Measurements from ENCODE around the gene LRSAM1.

Gene LRSAM1

GRCh38 chr9:127537792-127538191 is 86.5 kb downstream of the LRSAM1 start:
- DNase-seq: no peak

DNA sequence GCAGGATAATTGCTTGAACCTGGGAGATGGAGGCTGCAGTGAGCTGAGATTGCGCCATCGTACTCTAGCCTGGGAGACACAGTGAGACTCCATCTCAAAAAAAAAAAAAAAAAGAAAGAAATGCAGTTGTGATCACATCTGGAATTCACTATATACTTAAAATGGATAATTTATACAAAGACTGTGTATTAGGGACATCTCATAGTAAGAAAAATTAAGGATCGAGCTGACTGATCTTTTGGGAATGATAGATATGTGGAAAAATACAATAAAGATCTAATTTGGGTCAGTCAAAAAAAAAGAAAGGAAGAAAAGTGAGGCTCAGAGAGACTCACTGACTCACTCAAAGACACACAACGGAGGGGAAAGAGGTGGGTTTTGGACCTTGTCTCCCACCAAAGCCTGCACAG is 87.5 kb downstream of the LRSAM1 start:
- DNase-seq: no peak

DNA sequence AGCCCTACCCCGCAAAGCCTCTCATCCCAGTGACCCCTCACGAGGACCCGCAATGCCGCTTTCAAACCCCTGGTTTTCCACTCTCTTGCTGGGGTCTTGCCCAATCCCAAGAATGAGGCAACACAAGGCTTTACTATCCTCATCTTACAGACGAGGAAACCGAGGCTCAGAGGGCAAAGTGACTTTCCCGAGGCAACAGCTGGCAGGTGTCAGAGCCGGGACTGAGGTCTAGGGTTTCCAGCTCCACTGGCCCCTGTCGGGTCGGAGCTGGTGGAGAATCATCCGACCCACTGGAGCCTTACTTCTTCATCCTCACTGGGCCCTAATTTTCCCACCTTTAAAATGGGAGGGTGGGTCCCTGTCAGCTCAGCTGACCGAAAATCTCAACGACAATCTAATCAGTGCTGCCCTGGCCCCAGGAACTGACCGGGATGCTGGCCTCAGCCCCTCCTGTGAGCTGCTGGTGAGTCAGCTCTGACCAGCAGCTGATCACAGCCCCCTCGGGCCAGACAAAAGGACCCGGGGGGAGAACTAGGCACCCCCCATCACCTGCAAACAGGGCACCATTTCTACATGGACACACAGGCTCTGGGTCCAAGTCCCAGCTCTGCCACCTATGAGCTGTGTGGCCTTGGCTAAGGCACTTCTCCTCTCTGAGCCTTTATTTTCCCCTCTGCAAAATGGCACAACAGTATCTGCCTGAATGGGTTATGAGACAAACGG is 88.1 kb downstream of the LRSAM1 start:
- DNase-seq: no peak

DNA sequence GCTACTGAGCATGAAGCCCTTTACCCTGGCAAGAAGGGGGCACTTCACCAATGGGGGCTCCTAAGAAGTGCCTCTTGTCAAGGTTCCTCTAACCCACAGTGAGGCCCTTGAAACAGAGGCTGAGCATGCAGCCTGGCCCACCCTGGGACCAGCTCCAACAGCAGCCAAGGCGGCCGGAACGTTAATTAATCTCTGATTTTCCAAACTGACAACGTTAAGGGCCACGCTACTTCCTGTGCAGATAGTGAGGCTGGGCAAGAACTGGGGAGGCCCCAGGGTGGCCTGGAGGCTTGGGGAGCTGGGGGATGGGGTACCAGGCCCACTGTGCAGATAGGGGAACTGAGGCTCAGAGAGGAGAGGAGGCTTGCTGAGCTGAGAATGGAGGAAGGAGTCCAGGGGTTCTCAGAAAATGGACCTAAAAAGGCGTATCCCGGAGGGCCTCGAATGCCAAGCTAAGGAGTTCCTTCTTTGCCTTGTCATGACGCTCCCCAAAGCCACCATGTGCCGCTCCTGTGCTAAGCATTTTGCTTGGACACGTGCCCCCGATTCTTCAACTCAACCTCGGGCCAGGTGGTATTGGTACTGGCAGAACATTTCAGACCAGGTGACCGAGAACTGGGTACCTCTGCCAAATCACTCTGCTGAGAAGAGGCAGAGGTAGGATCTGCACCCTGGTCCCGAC is 88.8 kb downstream of the LRSAM1 start:
- DNase-seq: no peak

- no peak for DNase-seq
These were observed 89.3 kb downstream of the LRSAM1 start for GRCh38 chr9:127540664-127541041.

GRCh38 chr9:127541176-127541575 is 89.9 kb downstream of the LRSAM1 start:
- no peak for DNase-seq

- no peak for DNase-seq
These were observed 90.6 kb downstream of the LRSAM1 start for GRCh38 chr9:127541865-127542264.

GRCh38 chr9:127543221-127543620 is 91.9 kb downstream of the LRSAM1 start:
- DNase-seq: no peak

DNA sequence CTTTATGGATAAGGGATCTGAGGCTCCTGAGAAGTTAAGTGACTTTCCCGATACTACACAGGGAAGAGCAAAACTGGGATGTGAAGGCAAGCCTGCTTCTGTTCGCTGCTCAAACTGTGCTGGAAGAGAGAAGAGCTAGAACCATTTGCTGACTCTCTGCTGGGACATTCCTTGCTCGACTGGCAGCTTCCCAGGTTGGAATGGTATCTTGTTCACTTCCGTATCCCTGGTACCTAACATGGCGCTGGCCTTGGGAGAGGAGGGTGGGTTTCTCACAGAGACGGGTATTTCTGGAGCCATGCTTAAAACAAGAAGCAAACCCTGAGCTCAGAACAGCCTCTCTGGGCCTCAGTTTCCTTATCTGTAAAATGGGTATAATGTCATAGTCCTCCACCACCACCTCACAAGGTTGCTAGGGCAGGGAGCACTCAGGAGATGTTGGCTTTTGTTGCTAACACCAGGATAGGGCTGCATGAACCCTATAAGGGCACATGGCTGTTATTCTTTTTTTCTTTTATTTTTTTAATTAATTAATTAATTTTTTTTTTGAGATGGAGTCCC is 92.7 kb downstream of the LRSAM1 start:
- no peak for DNase-seq

DNA sequence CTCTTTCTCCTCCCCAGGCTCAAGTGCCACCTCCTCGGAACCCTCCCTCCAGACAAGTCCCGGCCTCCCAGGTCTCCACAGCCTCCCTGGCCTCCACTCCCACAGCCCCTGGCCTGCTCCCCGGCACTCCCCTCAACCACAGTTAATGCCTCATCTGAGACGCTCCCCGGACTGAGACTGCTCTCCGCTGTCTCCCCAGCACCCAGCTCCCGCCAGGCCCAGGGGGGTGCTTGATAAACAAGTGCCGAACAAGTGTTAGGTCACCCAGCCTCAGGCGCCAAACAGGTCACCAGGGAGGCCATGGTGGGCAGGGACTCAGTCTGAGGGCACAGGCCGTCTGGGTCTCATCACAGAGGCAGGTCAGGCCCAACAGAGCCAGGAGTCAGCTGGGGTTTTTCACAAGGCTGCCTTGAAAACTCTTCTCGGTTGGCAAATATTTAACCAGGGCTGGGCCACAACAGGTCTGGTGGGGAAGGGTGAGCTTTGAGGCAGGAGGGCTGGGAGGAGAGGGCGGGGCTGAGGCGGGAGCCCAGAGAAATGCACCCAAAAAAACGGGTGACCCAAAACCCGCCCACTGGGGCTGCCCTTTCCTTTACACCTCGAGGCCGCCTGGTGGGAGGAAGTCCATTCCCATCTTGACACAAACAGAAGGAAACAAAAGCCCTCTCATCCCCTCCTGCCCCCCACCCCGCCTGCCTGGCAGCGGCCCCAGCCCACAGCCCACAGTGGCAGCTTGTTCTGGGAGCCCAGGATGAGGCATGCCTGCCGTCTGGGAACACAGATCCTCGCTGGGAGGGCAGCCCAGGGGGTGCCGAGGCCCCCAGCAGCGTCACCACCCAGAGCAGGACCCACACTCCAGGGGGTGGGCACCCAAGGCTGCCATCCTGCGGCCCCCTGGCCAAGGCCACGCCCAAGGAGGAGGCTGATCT is 94.2 kb downstream of the LRSAM1 start:
- DNase-seq: no peak

DNA sequence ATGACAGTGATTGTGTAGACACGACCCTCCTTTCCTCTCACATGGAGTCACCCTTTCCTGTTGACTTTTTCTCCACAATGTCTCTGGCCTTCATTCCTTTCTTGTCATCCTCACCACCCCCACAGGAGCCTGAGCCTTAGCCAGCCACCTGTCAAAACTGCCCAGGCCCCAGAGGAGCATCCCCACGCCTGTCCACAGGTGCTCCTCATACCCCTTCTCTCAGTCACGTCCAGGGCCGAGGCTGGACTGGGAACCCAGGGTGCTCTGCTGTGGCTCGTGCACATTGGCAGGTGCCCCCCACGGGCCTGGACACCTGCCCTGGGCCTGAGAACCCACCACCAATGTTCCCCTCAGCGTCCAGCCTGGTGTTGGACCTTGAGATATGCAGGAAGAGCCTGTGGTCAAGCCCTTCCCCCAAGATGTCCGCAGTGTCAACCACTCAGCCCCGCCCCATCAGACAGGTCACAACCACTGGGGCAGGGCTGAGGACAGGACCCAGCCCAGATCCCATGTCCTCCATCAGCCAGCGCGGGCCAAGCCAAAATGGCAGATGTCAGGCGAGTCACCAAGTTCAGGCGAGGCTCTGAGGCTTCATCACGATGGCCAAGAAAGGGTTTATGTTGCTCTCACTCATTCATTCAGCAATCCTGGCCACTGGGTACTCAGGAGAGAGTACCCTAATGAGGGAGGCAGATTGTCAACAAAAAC is 95.0 kb downstream of the LRSAM1 start:
- no peak for DNase-seq

- no peak for DNase-seq
These were observed 97.1 kb downstream of the LRSAM1 start for GRCh38 chr9:127548352-127548881.

DNA sequence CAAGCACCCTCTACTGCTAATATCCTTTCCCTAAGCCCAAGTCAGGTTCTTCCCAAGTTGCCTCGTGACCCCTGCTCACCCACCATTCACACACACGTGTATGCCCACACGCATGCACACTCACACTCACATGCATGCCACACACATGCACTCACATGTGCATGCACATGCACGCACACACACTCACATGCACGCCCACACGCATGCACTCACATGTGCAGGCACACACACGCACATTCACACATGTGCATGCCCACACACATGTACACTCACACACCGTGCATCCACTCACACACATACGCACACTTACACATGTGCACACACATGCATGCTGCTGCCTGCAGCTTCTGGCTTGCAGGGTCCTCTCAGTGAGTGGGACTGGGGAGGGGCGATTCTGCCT is 97.9 kb downstream of the LRSAM1 start:
- DNase-seq: no peak

- DNase-seq: no peak
These were observed 98.4 kb downstream of the LRSAM1 start for GRCh38 chr9:127549751-127550150.

DNA sequence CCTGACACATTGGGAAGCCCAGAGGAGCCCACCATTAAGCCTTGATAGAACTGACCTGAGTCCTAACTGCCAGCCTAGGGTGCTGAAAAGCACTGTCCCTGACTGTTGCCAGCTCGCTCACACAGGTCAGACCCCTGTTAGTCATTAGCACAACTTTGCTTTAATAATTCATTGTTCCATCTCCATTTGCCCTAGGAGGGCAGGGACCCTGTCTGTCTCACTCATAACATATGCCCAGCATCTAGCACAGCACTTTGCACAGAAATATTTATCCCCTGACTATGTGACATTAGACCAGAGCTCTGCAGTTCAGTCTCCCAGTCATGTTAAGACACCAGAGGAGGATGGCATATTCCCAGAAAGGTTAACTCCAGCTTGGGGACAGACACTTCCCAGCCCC is 99.0 kb downstream of the LRSAM1 start:
- DNase-seq: no peak

- no peak for DNase-seq
These were observed 99.4 kb downstream of the LRSAM1 start for GRCh38 chr9:127550751-127551150.
